CD1c-positive myeloid dendritic cell (primary cell): ENCODE data around the gene ERRFI1.

Experiments
- DNase-seq: peaks from one replicate; pipeline ENCODE4 v3.0.0-alpha.2; 2016; ENCODE audit errors: extremely low spot score

Gene ERRFI1

DNA sequence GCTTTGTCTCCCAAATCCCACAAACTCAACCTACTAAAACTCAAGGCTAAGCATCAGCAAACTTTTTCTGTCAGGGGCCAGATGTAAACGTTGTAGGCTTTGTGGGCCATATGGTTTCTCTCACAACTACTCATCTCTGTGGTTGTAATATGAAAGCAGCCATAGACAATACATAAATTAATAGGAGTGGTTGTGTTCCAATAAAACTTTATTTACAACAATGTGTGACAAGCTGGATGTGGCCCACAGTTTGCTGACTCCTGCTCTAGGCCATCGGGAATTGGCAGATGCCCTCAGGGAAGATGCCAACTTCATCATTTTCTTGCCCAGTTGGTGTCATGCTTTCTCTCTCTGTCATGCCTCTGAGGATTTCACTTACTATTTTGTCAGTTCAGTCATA lies 17.5 kb upstream of the ERRFI1 start:
- no peak for DNase-seq

DNA sequence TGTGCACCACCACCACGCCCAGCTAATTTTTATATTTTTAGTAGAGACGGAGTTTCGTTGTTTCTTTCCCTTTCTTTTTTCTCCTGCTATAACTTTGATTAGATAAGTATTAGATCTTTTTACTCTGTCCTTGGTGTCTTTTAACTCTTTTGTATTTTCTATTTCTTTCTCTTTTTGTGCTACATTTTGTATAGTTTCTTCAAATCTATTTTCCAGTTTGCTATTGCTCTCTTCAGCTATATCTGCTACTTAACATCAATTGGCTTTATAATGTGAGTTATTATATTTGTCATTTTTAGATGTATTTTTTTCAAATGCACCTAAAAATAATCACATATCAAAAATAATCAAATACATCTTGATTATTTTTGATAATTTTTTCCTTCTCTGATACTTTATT lies 16.0 kb upstream of the ERRFI1 start:
- DNase-seq = no peak

DNA sequence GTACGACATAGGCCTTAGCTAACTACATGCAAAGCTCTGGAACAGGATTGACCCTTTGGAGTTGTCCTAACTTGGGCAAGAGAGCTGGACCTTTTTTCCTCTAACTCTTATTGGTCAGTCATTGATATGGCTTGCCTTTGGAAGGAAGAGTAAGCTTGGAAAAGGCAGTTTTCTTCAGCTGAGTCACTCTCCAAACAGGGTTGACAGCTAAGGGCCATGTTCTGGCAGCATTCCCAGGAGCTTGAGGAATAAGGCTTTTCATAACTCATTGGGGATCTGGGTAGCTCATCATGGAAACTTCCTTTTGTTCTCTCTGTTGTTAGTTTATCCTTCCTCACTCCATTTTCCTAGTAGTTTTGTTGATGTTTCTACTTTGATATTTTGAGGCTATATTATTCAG lies 14.5 kb upstream of the ERRFI1 start:
- no peak for DNase-seq

DNA sequence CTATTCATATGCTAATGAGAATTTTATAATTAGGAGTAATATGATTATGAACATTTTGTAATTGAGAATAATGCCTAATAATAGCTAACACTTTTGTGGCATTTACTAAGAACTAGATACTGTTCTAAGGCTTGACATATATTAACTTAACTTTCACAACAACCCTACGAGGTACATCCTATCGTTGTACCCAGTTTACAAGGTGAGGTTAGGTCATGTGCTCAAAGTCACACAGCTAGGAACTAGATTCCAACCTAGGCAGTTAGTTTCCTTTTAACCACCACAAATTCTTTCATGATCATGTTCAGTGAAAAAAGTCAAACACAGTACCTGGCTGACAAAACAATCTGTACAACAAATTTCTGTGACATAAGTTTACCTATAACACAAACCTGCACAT lies 13.0 kb upstream of the ERRFI1 start:
- DNase-seq = no peak

DNA sequence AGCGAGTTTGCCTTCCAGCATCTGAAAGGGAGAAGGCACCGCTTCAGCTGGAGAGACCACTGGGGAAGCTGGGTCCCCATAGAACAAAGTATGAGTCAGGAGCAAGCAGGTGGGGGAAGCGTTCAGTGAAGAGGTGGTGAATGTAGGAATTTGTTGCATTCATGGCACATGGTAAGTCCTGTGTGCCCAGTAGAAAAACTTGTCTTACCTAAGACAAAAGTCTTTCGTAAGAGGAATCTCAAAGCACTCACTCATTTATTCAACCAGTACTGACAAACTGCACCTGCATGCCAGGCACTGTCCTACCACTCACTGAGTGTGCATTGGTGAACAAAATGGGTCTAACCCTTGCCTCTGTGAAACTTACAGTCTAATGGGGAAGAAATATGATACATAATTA lies 9.2 kb upstream of the ERRFI1 start:
- DNase-seq = no peak

DNA sequence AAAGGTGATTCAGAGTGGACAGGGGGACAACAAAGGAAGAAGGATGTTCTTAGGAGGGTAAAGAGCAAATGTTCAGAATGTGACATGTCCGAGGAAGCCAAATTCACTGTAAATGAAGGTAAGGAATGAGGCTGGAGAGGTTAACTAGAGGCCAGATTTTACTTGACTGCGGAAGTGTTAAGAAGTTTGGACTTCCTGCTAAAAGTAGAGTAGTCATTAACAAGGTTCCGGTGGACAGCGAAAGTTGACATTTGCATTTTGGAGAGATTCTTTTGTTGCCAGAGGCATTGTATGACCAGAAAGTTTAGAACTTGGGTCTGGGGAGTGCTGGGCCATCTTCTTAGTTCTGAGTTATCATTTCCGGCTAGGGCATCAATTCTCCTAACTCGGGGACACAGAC lies 7.2 kb upstream of the ERRFI1 start:
- DNase-seq = no peak

DNA sequence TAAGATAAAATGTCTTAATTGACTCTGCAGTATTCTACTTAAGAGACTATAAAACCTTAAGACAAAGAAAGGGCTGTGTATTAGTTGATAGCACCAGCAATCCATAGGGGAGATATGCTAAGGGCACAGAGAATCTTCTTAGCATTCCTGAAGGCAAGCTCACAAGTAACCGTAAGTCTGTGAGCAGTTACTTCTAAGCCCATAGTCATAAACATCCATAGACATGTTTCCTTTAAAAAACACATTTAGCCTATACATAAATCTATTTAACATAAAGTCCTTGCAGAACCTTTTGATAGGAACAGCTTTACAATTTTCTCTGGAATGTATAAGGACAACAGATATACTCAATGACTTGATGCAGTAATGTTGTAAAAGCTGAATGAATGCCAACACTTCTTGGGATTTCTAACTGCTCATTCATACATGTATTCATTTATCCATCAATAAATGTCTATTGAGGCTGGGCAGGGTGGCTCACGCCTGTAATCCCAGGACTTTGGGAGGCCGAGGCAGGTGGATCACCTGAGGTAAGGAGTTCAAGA lies 6.3 kb upstream of the ERRFI1 start:
- no peak for DNase-seq

DNA sequence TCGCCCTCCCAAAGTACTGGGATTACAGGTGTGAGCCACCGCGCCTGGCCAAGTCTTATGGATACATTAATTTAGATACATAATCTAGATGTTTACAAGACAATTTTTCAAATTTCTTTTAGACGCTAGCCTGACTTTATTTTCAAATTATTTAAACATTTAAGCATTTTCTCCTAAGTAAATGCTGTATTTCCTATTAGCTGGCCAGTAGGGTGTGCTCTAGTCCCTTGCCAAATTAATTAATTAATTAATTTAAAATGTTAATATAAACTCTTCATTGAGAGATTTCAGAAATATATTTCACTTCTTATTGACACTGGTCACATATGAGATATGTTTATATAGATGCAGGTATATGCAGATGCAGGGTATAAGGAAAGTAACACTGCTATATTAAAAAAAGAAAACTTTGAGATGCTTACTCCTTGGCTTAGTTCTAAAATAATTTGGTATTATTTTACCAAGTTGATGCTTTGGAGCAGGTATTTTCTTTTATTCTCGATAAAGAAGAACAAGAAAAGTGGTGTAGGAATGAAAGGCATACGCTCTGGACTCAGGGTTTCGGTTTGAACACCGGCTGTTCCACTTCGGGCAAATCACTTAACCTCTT lies 5.2 kb upstream of the ERRFI1 start:
- peak; percentile 64 for DNase-seq

DNA sequence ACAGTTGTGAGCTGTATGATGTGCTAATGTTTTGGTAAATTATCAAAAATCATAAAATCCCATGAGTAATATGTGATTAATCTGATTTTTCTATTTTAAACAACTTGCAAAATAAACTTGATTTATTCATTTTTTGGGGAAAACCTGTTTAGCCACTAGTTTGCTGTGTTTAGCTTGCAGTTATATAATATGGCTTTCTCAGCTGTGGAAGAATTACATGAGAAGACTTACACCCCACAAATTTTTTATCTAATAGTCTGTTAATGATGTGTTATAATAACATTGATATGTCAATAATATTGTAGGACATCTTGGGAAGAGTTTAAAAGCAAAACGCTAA lies 2.4 kb upstream of the ERRFI1 start:
- DNase-seq = no peak

DNA sequence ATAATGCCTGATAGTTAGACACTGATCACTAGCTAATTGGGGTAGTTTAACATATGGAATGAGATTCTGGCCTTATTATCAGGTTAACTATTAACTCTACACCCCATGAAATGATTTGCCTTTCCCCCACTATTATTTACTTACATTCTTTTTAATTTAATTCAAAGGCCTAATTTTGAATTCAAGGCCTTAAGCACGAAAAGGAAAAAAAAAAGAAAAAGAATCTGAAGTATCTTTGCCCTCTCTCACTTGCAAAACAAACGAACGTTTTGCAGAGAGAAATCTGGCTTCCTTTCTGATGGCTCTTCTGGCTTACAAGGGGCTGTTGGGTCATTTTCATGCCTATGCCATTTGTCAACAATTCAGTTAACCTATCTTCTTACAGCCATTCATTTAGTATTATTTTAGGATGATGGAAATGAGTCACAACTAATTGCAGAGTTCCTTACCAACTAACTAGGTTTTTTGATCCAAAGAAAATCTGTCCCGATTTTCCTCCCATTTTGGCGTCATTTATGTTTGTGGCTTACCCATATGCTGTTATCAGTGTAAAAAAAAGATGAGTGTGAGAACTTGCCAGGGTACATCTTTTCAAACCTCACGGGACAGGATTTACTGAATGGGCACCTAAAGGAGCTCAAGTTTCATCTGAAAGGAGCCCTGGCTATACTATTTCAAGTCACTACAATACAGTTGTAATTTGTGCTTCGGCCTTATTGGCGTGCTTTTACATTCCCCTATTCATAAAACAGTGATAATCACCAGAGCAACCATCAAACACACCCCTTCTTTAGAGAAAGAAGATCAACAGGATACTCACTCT lies 1.9 kb upstream of the ERRFI1 start:
- DNase-seq = no peak

DNA sequence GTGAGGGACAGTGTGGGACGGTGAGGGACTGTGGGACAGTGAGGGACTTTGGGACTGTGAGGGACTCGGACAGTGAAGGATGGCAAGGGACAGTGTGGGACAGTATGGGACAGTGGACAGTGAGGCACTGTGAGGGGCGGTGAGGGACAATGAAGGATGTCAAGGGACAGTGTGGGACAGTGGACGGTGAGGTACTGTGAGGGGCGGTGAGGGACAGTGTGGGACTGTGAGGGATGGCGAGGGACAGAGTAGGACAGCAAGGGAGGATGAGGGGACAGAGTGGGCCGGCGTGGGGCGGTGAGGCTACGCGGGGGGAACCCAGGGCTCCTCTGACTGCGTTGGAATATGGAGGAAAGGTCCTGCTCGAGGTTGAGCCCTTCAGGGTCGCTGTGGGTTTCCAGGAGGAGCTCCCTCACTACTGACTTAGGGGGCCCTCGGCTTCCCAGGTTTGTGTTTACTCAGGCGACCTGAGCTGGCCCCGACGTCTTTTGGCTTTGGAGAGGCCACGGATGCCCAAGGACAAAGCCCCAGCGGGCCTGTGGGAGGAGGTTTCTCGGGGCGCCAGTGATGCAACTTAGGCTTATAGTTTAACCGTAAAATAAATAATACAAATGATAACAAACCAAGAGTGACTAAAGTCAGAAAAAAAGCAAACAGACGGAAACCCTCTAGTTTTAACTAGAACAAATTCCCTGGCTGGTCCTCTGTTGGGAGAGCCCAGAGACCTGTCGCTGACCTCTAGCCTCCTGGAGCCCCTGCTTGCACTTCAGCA lies 1.1 kb upstream of the ERRFI1 start:
- DNase-seq = no peak

DNA sequence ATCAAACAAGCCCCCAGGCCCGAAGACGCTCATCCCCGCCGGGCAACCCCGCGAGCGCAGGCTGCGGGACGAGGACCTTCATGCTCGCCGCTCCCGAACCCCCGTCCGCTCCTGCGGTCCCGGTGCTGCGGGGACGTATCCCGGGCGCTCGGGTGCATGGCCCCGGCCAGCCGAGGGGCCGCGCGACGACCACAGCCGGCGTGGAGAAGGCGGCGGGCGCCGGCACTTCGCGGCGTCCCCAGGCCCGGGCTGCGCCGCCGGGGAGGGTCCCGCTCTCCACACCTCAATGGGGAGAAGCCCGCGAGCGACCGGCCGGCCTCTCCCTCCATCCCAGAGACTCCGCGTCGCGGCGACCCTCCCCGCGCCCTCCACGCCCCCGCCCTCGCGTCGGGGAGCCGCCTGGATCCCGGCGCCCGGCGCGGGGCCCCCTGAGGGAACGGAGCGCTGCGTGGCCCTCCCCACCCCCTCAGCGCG lies 401 bp downstream of the ERRFI1 start:
- DNase-seq = no peak

DNA sequence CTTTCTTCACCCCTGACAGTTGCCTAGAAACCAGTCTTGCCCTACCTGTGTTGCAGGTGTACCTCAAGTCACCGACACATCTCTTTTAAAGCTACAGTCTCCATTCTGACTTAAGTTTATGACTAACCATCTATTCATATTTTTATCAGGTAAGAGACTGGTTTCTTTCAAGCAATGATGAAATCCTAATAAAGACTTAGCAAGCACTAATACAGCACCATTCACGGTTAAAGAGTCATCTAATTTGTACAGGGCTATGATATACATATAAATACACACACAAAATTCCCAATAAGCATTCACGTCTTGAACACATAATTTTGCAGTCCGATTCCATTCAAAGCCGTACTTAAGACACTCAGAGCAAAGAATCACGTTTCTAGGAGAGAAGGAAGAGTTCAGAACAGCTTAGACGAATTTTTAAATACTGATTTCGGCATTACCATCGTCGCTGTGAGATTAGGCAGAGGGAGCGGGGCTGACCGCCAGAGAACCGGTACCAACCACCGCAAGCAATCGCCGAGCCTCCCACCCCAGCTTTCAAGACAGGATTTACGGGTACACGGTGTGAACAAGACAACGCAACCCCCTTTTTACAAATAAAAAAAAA lies 943 bp downstream of the ERRFI1 start:
- DNase-seq = no peak

DNA sequence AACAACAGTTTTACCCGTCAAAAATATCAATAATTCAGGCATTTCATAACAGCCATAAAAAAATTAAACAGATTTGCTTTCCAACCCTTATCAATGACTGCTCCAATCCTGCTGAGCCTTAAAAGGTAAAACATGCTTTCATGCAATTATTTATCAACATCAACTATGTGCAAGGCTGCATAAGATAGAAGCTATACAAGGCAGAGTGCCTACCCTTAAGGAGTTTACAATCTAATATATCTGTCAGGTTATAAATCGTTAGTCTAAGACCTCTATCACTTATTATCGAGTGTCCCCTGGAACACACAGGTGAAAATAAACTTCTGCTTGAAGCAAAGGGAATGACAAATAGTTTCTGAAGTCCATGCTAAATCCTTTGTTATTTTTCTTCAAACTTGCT lies 1.8 kb downstream of the ERRFI1 start:
- DNase-seq = no peak

DNA sequence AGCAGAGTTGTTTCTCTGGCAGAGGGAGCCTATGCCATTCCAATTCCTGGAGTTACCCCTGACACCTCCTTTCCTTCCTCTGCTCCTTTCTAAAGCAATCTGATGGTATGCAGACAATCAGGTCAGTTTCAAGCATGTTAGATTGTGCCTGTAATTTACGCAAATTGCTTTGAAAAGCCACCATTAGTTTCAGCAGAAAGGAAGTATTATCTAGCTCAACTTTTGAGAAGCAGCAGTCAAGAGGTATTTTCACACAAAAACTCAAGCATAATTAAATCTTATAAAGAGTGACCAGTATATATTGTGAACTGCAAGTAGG lies 2.2 kb downstream of the ERRFI1 start:
- DNase-seq = no peak

DNA sequence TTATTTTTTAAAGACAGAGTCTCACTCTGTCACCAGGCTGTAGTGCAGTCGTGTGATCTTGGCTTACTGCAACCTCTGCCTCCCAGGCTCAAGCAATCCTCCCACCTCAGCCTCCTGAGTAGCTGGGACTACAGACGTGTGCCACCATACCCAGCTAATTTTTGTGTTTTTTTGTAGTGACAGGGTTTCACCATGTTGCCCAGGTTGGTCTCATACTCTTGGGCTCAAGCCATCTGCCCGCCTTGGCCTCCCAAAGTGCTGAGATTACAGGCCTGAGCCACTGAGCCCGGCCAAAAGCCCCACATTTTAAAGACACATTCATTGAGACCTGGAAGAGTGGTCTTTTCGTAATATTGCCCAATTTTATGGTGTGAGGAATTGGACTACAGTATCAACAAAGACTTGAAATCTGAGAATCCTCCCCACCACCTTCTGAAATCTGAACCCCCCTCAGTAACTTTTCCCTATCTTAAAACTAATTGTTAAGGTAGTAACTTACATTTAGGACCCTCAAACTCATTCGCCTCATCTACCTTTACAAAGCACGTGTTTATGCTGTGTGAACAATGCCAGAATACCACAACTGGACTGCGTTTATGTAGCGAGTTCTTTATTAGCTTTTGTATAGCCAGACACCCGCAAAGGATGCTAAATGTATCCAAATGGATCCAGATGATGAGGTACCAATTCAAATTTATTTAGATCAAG lies 2.7 kb downstream of the ERRFI1 start:
- no peak for DNase-seq

DNA sequence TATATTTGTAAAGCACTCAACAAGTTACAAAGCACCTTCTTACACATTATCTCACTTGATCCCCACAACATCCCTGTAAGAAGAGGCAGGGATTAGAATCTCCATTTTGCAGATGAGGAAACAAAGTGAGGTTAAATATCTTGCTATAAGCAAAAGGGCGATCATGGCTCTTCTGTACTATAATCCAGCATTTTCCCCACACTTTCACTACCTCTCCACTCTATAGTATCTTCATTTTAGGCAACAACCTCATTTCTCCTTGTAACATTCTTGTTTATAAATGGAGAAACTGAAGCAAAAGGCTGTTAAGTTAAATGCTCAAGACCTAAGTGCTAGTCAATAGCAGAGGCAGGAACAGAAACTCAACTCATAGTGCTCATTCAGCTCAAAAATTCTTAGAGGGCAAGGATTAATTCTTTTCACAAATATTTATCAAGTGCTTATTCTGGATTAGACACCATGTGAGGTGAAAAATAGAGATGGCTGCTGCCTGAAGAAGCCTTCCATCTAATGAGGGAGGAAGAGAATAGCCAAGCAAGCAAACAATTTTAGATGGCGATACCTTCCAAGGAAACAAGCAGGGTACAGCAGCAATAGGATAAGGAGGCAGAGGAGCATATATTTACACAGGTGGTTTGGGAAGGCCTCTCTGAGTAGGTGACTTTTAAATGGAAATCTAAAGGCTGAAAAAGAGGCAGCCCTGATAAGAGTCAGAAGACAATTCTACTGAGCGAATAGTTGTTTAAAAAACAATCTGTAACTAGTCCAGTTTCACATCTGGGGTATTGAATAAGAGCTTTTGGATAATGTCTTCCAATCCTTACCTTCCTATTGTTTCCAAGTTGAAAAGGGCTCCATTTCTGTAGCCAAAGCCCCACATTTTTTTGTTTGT lies 3.5 kb downstream of the ERRFI1 start:
- DNase-seq = no peak

DNA sequence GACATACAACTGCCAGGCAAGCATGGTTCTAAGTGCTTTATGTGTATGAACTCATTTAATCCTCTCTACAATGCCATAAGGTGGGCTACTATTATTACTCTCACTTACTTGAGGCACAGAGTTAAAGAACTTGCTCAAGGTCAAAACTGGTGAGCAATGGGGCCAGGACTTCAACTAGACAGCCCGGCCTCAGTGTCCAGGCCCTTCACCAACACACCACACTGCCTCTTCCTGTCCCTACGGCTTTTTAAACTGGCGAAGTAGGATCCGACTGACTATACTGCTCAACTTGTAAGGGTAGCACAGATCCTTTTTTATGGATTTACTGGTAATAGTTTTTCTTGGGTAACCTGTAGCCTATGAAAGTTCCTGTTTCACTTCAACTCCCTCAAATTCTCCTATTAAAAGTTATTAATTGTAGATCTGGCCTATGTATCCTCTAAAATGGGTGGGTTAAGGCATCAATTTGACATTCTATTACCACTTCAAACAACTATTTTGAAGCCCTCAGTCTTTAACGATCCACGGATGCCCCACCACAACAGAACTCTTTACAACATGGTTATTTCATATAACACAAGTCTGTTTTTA lies 4.3 kb downstream of the ERRFI1 start:
- DNase-seq = no peak

DNA sequence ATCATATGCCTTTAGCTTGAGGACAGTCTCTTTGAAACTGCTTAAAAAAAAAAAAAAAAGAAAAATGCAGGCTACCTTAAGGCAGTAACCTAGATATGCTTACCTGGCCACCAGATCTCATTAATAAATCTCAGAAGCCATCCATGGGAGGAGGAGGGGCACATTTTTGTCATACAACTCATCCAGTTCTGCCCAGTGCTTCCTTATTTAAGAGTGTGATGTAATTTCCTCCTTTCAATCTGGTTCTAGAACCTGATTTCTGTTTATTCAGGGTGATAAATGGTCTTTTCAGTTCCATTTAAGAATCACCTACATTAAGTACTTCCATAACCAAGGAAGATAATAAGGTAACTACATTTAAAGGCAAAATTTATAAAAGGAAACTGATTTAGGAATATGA lies 6.1 kb downstream of the ERRFI1 start:
- DNase-seq = peak; percentile 54

DNA sequence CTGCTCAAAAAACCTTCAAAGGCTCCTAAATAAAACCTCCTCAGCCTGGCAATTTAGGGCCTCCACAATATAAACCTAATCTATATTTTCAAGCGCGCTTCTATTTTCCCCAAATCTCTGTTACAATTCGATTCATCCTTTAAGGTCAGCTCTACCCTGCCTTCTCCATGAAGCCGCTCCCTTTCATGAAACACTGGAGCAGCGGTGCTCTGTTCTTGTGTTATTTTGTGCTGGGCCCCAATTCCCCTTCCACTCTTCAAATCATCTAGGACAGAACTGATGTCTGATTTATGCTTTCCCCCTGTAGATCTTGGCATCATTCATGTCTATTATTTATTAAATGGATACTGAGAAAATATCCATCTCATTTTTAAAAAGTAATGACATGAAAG lies 6.9 kb downstream of the ERRFI1 start:
- no peak for DNase-seq
